ENCODE data around the gene C1orf105.

GRCh38 chr1:172398193-172398592 lies 22.3 kb upstream of the C1orf105 start:
- TF ChIP-seq CTCF (IDR thresholded peaks at IDR 0.05) (no peak), POLR2A (IDR thresholded peaks at IDR 0.05) (no peak)

Measured in esophagus squamous epithelium (tissue), 4 donors.